ENCODE results near the gene MTERF4. TPM values are rescaled to one million over a fixed set of nuclear protein-coding genes. Genes with fewer than 3 reads are reported as not detected.

MTERF4 gene
- total and polyA plus RNA-seq, 2 of the 8 experiments (the other 6 are each of a cell fraction or from before 2014, with no cell fraction given) = 25.9 to 28.5 TPM

DNA sequence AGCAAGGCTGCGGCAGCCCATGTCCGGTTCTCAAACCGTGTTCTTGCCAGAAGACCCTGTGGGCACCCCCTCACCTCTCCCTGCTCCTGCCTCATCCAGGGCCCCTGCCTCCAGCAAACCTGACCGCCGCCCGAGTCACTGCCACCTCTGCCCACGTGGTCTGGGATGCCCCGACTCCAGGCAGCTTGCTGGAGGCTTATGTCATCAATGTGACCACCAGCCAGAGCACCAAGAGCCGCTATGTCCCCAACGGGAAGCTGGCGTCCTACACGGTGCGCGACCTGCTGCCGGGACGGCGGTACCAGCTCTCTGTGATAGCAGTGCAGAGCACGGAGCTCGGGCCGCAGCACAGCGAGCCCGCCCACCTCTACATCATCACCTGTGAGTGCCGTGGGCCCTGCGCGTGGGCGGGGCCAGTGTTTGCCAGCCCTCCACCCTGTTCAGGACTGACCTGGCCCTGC lies 32.2 kb downstream of the MTERF4 start (continued):
- no peak for TF ChIP-seq NANOG (IDR thresholded peaks at IDR 0.05; ENCODE audit: insufficient read depth, low read depth, low read length, poor library complexity, severe bottlenecking)

All from H1 (cell line).